WERI-Rb-1 (cell line): ENCODE results near the gene NRAS.

Source experiments
- DNase-seq: peaks from one replicate; pipeline ENCODE4 v3.0.0-alpha.2; 2020
- H3K27ac ChIP-seq: fragments of 250-450 bp; sonication (Bioruptor Pico); 2 replicates; pipeline ENCODE4 v1.5.1; 2020; ENCODE audit warnings: mild to moderate bottlenecking, moderate library complexity
- H3K27me3 ChIP-seq: fragments of 250-450 bp; sonication (Bioruptor Pico); 2 replicates; pipeline ENCODE4 v1.5.1; 2021; ENCODE audit warnings: mild to moderate bottlenecking, low read depth, moderate library complexity; ENCODE audit not compliant: insufficient read depth, severe bottlenecking
- H3K36me3 ChIP-seq: fragments of 250-450 bp; sonication (Bioruptor Pico); 2 replicates; pipeline ENCODE4 v1.5.1; 2020; ENCODE audit warnings: mild to moderate bottlenecking, moderate library complexity
- H3K4me3 ChIP-seq: 2 replicates; pipeline ENCODE4 v1.5.1; 2011; ENCODE audit warnings: low read depth, mild to moderate bottlenecking, control low read depth, low read length
- H3K9me3 ChIP-seq: fragments of 250-450 bp; sonication (Bioruptor Pico); 2 replicates; pipeline ENCODE4 v1.5.1; 2021; ENCODE audit warnings: mild to moderate bottlenecking, moderate library complexity; ENCODE audit not compliant: severe bottlenecking
- TF ChIP-seq, protein P1 (sequence below): IDR thresholded peaks from 2 replicates; pipeline ENCODE4 v1.5.1; 2011; ENCODE audit warnings: low read depth, mild to moderate bottlenecking, control low read depth, inconsistent platforms, low read length

Gene NRAS

DNA sequence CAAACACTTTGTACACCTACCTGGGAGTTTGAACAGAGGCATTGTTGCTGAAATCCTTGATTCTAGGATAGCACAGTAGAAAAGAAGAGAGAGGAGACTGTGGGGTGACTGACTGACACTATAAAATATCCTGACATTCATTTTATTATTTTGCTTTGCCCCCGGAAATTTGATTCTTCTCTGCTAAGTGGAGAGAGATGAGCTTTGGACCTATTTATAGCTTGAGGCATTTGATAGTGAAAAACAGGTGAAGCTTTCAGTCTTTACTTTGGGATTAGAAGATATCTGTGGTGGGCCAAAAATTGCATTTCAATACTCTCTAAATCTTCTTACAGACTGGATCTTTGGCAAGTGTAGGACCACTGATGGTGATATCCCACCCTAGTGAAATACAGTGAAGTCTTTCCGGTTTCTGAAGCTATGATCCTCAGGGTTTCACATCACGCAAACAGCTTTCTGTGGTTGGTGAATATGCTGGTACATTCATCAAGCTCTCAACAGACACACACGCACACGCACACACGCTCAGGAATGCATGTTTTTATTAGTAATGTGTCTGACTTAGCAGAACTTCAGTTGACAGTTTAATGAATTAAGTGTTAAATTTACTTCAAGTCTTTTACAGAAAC lies 21.0 kb downstream of the NRAS start, which contains the start of gene AMPD1:
TSS of gene AMPD1 (minus strand) at position 117 of the 629 bp plus-strand sequence. CDS start at position 42, 75 bp downstream.
- Histone ChIP-seq H3K27me3 (no peaks in the 10 kb centered on the region), H3K9me3 (no peaks in the 10 kb centered on the region), H3K4me3 (no peak within 1 kb of the TSS), H3K27ac (no peak within 1 kb of the TSS), H3K36me3 (no peaks in the 10 kb centered on the region)
- TF ChIP-seq, protein P1, sequence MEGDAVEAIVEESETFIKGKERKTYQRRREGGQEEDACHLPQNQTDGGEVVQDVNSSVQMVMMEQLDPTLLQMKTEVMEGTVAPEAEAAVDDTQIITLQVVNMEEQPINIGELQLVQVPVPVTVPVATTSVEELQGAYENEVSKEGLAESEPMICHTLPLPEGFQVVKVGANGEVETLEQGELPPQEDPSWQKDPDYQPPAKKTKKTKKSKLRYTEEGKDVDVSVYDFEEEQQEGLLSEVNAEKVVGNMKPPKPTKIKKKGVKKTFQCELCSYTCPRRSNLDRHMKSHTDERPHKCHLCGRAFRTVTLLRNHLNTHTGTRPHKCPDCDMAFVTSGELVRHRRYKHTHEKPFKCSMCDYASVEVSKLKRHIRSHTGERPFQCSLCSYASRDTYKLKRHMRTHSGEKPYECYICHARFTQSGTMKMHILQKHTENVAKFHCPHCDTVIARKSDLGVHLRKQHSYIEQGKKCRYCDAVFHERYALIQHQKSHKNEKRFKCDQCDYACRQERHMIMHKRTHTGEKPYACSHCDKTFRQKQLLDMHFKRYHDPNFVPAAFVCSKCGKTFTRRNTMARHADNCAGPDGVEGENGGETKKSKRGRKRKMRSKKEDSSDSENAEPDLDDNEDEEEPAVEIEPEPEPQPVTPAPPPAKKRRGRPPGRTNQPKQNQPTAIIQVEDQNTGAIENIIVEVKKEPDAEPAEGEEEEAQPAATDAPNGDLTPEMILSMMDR, result no peak
- no peak for DNase-seq

DNA sequence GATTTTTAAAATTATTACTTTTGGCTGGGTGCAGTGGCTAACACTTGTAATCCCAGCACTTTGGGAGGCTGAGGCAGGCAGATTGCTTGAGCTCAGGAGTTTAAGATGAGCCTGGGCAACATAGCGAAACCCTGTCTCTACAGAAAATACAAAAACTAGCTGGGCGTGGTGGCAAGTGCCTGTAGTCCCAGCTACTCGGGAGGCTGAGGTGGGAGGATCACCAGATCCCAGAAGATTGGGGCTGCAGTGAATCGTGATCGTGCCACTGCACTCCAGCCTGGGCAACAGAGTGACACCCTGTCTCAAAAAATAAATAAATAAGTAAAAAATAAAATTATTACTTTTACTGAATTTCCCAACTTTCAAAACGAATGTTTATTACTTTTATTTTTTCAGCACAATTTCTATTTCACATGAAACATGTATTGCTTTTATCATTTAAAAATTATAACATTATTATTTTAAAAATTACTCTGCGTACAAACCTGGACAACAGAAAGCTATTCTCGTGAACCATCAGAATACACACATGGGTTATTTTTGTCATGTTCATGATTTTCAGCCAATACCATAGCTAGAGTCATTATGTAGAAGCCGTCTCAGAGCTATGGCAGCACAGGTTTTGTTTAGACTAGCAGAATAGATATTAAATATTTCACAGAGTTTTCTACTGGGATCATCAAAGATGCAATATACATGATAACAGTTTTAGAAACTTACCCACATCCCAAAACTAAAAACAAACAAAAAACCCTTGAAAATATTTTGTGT lies 21.8 kb downstream of the NRAS start:
- no peaks in the 10 kb centered on the region for H3K27me3 ChIP-seq
- TF ChIP-seq, protein P1, result no peak
- no peaks in the 10 kb centered on the region for H3K36me3 ChIP-seq
- H3K9me3 ChIP-seq, result no peaks in the 10 kb centered on the region
- DNase-seq, result no peak
- no peak overlapping the region for H3K27ac ChIP-seq
- no peak overlapping the region for H3K4me3 ChIP-seq

DNA sequence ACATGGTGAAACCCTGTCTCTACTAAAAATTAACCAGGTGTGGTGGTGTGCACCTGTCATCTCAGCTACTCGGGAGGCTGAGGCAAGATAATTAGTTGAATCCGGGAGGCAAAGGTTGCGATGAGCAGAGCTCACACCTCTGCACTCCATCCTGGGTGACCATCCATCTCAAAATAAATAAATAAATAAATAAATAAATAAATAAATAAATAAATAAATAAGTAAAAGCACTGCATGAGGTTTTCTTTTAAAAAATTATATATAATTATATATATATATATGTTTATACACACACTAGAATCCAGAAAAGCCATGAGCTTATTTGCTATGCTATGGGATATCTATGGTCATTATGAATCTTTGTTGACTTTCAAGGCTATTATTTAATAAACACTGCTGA lies 23.6 kb downstream of the NRAS start:
- Histone ChIP-seq H3K4me3 (no peak overlapping the region), H3K9me3 (no peaks in the 10 kb centered on the region), H3K27ac (no peak overlapping the region), H3K27me3 (no peaks in the 10 kb centered on the region), H3K36me3 (no peaks in the 10 kb centered on the region)
- TF ChIP-seq, protein P1, result no peak
- DNase-seq, result no peak

DNA sequence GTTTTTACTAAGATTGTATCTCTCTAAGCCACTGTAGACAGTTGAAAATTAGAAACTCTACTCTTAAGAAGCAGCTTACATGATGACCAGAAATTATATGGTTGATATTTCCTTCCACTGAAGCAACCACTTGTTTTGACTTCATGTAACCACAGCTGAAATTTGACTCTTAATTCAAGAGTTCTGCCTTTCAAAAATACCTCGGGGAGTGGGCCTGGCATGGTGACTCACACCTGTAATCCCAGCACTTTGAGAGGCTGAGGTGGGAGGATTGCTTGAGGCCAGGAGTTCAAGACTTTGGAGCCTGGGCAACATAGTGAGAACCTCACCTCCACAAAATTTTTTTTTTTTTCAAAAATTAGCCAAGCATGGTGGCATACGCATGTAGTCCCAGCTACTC lies 25.5 kb downstream of the NRAS start:
- DNase-seq, result no peak
- H3K27ac ChIP-seq, result no peak overlapping the region
- TF ChIP-seq, protein P1, result no peak
- no peaks in the 10 kb centered on the region for H3K9me3 ChIP-seq
- no peaks in the 10 kb centered on the region for H3K36me3 ChIP-seq
- H3K4me3 ChIP-seq, result no peak overlapping the region
- no peaks in the 10 kb centered on the region for H3K27me3 ChIP-seq

DNA sequence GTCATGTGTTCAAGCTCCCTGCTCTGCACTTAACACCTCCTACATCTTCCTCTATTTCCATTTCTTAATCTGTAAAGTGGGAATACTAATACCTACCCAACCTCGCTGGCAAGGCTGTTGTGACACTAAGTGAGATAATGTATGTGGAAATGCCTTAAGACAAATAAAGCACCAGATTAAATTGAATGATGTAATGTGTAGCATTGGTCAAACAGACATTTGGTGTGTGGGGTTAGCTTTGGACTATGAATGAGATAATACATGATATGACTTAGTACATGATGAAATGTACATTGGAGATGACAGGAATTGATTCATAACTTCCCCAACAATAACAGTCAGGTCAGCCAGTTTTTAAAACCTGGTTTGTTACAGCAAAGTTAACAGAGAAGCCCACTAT lies 26.4 kb downstream of the NRAS start:
- Histone ChIP-seq H3K27me3 (no peaks in the 10 kb centered on the region), H3K9me3 (no peaks in the 10 kb centered on the region), H3K4me3 (no peak overlapping the region), H3K27ac (no peak overlapping the region), H3K36me3 (no peaks in the 10 kb centered on the region)
- no peak for DNase-seq
- TF ChIP-seq, protein P1, result no peak

DNA sequence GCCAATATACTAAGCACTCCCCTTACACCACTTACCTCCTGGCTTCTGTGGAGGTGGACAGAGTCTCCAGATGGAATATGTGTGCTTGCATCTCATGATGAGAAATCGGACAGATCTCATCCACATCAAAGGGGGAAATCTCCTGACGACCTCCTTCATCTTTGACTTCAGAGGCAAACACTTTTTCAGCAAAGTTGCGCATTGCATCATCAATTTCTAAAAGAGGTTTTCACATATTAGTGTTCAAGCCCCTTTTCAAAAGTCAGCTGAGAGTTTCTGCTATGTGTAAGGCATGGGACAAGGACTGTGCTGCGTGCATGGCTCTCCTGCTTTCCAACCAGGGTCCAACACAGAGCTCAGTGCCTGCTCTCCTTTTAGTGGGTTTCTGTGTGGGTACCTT lies 28.0 kb downstream of the NRAS start:
- Histone ChIP-seq H3K36me3 (no peaks in the 10 kb centered on the region), H3K4me3 (no peak overlapping the region), H3K27me3 (no peaks in the 10 kb centered on the region), H3K27ac (no peak overlapping the region), H3K9me3 (no peaks in the 10 kb centered on the region)
- TF ChIP-seq, protein P1, result no peak
- DNase-seq, result no peak
